ENCODE data around the gene SIRT6.
"Not testable (repeated sequence)": the region's sequence is repeated elsewhere in the genome, so short reads cannot be mapped to it uniquely, and the experiment has no call there.

The SIRT6 gene

GRCh38 chr19:4182084-4182810, at the start of gene SIRT6, which contains the start of gene ANKRD24:
TSS of gene SIRT6 (minus strand) at chr19:4182563. CDS start at chr19:4182539, 24 bp downstream.
TSS of gene ANKRD24 (plus strand) at chr19:4182689. CDS start at chr19:4186426, 3,737 bp downstream.
- peak; percentile 95 to 98 (median 97) for DNase-seq

- not testable (repeated sequence) for DNase-seq
Observed at GRCh38 chr19:4232139-4232538, 49.8 kb upstream of the SIRT6 start.

DNA sequence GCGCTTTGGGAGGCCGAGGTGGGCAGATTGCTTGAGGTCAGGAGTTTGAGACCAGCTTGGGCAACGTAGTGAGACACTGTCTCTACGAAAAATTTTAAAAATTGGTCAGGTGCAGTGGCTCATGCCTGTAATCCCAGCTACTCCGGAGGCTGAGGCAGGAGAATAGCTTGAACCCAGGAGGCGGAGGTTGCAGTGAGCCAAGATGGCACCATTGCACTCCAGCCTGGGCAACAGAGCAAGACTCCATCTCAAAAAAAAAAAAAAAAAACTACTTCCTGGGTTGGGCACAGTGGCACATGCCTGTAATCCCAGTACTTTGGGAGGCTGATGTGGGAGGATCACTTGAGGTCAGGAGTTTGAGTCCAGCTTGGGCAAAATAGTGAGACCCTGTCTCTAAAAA, 49.2 kb upstream of the SIRT6 start:
- not testable (repeated sequence) for DNase-seq

DNA sequence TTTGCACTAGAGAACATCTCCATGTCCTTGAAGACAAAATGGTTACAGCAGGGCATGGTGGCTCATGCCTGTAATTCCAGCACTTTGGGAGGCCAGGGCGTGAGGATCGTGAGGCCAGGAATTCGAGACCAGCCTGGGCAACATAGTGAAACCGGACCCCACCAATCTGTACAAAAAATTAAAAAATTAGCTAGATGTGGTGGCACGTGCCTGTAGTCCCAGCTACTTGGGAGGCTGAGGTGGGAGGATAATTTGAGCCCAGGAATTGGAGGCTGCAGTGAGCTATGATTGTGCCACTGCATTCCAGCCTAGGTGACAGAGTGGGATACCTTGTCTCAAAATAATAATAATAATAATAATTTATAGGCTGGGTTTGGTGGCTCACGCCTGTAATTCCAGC, 47.9 kb upstream of the SIRT6 start:
- not testable (repeated sequence) for DNase-seq

DNA sequence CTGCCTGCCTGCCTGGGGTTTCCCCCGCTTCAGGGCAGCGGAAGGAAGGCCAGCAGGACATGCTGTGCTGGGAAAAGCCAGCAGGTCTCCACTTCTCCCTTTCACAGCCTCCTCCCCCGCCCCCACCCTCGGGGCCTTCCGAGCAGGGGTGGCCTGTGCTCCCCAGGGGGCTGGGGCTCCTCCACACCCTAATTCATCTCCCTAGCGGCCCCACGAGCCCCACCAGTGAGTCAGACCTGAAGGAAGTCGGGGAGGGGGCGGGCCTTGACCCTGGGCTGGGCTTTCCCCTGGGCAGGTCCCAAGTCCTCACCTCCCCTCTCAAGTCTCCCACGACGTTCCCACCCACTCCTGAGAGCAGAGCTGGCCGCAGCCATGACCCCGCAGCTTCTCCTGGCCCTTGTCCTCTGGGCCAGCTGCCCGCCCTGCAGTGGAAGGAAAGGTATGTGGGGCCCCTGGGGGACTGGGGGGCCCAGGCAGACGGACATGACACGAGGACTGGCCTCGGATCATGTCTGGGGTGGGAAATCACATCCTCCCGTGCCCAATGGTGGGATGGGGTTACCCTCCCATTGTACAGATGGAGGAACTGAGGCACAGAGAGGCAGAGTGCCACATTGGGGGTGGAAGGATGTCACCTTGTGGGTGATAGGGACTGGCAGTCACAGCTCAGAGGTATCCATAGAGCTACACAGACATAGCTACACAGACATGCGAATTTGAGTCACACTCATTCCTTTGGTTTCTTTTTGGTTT, 47.0 kb upstream of the SIRT6 start, which contains the start of gene EBI3:
Gene EBI3 (plus strand): TSS at position 345 of the 753 bp plus-strand sequence. CDS start 28 bp downstream, at position 373.
- peak in 2 of 3 experiments; percentile 24 to 35 for DNase-seq

DNA sequence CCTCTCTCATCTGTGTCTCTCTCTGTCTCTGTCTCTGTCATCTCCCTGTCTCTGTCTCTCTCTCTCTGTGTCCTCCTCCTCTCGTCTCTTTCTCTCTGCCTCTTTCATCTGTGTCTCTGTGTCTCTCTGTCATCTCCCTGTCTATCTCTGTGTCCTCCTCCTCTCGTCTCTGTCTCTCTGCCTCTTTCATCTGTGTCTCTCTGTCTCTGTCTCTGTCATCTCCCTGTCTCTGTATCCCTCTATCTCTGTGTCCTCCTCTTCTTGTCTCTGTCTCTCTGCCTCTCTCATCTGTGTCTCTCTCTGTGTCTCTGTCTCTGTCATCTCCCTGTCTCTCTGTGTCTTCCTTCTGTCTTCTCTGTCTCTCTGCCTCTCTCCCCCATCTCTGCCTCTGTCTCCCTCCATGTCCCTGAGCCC, 46.4 kb upstream of the SIRT6 start:
- DNase-seq = no peak

DNA sequence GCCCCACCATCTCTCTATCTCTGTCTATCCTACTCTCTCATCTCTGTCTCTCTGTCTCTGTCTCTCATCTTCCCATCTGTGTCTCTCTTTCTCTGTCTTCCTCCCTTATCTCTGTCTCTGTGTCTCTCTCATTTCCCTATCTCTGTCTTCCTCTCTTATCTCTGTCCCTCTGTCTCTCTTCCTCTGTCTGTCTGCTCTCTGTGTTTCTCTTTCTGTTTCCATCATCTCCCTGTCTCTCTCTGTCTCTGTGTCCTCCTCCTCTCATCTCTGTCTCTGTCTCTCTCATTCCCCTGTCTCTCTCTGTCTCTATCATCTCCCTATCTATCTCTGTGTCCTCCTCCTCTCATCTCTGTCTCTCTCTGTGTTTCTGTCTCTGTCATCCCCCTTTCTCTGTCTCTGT, 45.4 kb upstream of the SIRT6 start:
- no peak for DNase-seq

DNA sequence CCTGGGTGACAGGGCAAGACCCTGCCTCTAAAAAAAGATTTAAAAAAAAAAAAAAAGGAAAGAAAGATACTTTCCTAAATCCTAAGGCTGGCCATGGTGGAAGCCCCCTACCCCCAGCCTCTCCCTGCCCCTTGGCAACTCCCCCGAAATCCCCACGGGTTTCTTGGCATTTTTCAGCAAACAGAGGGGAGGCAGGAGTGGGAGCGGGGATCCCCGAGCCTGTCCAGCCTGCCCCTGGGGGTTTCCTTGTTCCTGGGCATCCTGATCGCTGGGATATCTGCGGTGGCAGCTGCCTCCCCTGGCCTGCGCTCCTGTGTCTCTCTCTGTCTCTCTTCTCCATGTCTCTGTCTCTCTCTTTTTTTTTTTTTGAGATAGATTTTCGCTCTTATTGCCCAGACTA, 43.5 kb upstream of the SIRT6 start:
- no peak for DNase-seq

- no peak for DNase-seq
Observed at GRCh38 chr19:4224470-4224869, 42.1 kb upstream of the SIRT6 start.

GRCh38 chr19:4220188-4220587, 37.8 kb upstream of the SIRT6 start:
- DNase-seq = no peak

DNA sequence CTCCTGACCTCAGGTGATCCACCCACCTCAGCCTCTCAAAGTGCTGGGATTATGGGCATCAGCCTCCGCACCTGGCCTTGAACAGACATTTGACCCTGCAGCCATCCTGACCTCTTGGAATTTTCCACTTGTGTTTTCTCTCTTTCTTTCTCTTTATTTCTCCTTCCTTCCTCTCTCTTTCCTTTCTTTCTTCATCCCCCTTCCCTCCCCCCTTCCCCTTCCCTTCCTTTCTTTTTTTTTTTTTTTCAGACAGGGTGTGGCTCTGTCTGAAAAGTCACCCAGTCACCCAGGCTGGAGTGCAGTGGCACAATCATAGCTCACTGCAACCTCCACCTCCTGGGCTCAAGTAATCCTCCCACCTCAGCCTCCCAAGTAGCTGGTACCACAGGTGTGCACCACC, 36.2 kb upstream of the SIRT6 start:
- not testable (repeated sequence) for DNase-seq

GRCh38 chr19:4217429-4218264, 35.3 kb upstream of the SIRT6 start:
- no peak for DNase-seq

GRCh38 chr19:4216846-4217245, 34.5 kb upstream of the SIRT6 start:
- no peak for DNase-seq

DNA sequence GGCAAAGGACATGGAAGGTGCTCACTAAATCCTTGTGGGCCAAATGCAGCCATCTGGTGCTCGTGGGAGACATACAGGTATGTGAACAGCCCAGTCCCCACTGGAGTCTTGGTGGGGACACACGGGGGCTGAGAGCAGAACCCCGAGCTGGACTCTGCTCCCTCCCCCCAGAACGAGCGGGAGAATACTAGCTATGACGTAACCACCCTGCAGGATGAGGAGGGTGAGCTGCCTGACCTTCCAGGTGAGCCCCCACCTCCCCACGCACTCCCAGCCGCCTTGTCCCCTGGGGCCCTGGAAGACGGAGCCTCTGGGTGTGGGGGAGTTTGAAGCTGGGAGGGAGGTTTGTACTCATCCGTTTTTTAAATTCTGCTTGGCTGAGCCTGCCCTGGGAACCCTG, 33.4 kb upstream of the SIRT6 start:
- no peak for DNase-seq

- no peak for DNase-seq
Observed at GRCh38 chr19:4213116-4213515, 30.8 kb upstream of the SIRT6 start.

DNA sequence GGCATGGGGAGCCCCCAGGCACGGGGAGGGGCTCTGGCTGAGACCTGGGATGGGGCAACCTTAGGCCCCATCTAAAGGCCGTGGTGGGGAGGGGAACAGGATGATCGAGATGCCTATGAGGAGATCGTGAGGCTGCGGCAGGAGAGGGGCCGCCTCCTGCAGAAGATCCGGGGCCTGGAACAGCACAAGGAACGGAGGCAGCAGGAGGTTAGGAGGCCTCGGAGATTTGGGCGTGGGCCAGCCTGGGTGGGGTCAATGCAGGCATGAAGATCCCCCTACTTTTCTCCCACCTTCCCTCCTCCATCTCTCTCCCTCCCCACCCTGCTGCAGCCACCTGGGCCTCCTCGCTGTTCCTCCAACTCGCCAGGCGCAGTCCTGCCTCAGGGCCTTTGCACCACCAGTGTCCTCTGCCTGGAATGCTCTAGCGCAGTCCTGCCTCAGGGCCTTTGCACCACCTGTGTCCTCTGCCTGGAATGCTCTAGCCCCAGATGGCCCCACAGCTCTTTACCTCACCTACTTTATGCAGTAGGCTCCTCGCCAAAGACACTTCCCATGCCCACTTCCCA, 27.9 kb upstream of the SIRT6 start:
- no peak for DNase-seq

DNA sequence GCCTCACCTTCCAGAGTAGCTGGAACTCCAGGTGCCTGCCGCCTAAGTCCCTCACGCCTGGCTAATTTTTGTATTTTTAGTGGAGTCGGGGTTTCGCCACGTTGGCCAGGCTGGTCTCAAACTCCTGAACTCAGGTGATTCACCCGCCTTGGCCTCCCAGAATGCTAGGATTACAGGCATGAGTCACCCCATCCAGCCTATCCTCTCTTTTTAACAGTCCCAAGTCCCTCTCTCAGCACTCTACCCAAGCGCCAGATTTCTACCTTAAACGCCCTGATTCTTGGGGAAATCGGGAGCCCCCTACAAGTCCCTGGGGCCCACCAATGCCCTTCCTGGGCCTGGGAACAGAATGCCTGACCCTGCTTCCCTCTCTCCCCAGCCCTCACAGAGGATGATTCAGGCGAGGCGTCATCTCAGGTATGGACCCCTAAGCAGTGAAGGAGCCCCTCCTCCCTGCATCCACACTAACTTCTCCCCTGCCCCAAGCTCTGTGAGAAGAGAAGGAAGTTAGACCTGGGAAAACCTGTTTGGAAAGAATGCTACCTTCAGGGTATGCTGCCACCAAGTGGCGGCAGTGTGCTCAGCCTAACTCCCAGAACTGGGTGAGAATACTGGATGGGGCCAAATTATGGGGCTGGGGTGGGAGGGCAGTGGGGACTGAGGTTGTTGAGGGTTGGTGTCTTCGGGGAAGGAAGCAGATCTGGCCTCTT, 26.2 kb upstream of the SIRT6 start:
- peak in 2 of 3 experiments; percentile 35 to 48 for DNase-seq

DNA sequence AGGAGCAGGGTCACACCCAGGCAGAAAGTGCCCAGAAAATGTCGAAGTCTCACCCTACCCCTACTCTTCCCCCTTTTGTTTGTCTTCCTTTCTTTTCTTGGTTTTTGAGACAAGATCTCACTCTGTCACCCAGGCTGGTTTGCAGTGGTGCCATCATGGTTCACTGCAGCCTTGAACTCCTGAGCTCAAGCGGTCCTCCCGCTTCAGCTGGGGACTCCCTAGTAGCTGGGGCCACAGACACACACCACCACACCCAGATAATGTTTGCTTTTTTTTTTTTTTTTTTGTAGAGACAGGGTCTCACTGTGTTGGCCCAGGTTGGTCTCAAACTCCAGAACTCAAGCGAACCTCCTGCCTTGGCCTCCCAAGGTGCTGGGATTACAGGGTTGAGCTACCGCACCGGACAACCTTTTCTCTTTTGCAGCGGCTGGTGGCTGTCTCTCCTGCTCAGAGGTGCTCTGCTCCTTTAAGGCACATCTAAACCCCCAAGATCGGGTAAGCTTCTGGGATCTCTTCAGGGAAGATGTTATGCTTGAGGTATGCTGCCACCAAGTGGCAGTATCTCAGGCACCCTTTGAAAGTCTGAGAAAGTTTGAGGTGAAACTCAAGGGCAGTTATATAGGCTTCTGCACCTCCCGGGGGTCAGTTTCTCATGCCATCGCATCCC, 24.6 kb upstream of the SIRT6 start:
- DNase-seq = peak; percentile 11 to 30 (median 16)

GRCh38 chr19:4201798-4202197, 19.4 kb upstream of the SIRT6 start:
- no peak for DNase-seq

DNA sequence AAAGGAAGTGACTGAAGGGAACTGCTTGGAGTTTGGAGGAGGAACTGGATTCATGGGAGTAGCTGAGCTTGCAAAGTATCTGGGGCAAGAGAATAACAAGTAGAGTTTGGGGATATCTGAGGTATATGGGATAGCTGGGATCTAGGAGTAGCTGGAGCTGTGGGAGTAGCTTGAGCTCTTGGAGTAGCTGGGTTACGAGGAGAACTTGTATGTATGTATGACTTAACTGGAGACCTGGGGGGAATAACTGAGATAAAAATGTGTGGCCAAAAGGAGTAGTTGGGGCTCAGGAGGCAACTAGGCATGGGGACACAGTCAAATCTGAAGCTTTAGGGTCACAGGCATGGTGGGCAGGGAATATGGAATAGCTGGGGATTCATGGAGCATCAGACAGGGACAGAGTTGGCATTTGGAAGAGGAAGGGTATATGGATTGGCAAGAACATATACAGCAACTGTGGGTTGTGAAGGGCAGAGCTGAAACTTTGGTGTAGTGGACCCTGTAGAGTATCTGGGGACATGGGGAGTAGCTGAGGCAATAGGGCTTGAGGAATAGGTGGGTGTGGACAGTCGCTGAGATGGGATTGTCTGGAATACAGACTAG, 18.7 kb upstream of the SIRT6 start:
- no peak for DNase-seq

DNA sequence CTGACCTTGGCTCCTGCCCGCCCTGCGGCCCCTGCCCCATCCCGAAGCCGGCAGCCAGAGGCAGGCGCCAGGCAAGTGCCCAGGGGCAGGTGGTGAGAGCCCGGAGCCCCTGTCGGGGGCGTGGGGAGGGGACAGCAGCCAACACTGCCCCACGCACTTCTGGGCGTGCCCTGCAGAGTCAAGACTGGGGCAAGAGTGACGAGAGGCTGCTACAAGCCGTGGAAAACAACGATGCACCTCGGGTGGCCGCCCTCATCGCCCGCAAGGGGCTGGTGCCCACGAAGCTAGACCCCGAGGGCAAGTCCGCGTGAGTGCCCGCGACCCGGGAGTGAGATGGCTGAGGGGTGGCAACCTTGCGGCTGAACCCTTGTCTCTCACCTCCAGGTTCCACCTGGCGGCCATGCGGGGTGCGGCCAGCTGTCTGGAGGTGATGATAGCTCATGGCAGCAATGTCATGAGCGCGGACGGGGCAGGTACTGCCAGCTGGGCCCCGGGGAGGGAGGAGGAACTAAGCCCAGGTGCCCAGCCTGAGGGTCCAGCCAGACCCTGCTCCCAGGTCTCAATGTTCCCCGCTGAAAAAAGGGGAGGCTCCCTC, 17.4 kb upstream of the SIRT6 start:
- DNase-seq = peak in 2 of 3 experiments; percentile 64 to 69
